HepG2 (cell line): ENCODE results near the gene SNAPIN. TPM values are rescaled to one million over a fixed set of nuclear protein-coding genes. Genes with fewer than 3 reads are reported as not detected.

ENCODE experiments used
- ATAC-seq: fragments of 200-7000 bp; cut with Tn5 transposase; 3 replicates; pipeline ENCODE4 v1.9.1; 2020; ENCODE audit warnings: mild to moderate bottlenecking, moderate library complexity
- BruUV-seq: library from RNA; stranded (reverse); fragments of 400-500 nt; replicated peaks from 2 replicates; lab custom pipeline; 2021; lab: Mats Ljungman, UMichigan
- CTCF ChIA-PET: fragments of 300-600 bp; formaldehyde crosslinking; extraction: SDS; loops from one replicate; lab custom pipeline; 2021; ENCODE audit warnings: low total read pairs, inconsistent platforms, low intra/inter-chr PET ratio; lab: Yijun Ruan, JAX
- POLR2A ChIA-PET: fragments of 350-600 bp; sonication (Branson Sonifier 250); formaldehyde crosslinking; loops from one replicate; lab custom pipeline; 2020; ENCODE audit warnings: antibody characterized with exemption, inconsistent platforms; lab: Yijun Ruan, JAX
- DNase-seq: peaks from one replicate; pipeline ENCODE4 v3.0.0-alpha.2; 2015; ENCODE audit warnings: low spot score
- FAIRE-seq: peaks from 3 replicates; lab custom pipeline; 2011; peaks lifted over from hg19 to GRCh38; lab: Jason Lieb, UNC
- H2AFZ ChIP-seq: one replicate; pipeline ENCODE4 v1.6.1; 2011; ENCODE audit warnings: low read length, inconsistent platforms
- H3K27ac ChIP-seq: fragments of 300-600 bp; 3 replicates; pipeline ENCODE4 v1.8.0; 2011; ENCODE audit warnings: mixed run types, mild to moderate bottlenecking, mixed read lengths, low read length, inconsistent platforms; ENCODE audit not compliant: insufficient read depth; ENCODE audit errors: extremely low read length
- H3K27me3 ChIP-seq, 2 experiments: fragments of 200-600 bp in 1 of 2; 2 replicates in 1 of 2; 3 replicates in 1 of 2; pipeline versions ENCODE4 v1.6.0 to v1.8.0; 2011; ENCODE audit warnings: low read length in 2 of 2, mild to moderate bottlenecking in 2 of 2, moderate library complexity in 2 of 2, inconsistent platforms in 1 of 2; ENCODE audit not compliant: insufficient read depth in 2 of 2, control insufficient read depth in 1 of 2
- H3K36me3 ChIP-seq, 2 experiments: fragments of 200-600 bp in 1 of 2; replicated peaks in 1 of 2; 2 replicates in 1 of 2; 3 replicates in 1 of 2; pipeline versions ENCODE4 v1.5.1 to v1.8.0; 2011; ENCODE audit warnings: low read length in 2 of 2, inconsistent platforms in 1 of 2; ENCODE audit not compliant: insufficient read depth in 2 of 2, control insufficient read depth in 1 of 2
- H3K4me1 ChIP-seq: 2 replicates; pipeline ENCODE4 v1.5.1; 2012; ENCODE audit warnings: low read length, inconsistent platforms; ENCODE audit not compliant: insufficient read depth
- H3K4me2 ChIP-seq: 2 replicates; pipeline ENCODE4 v1.6.0; 2011; ENCODE audit warnings: low read depth, low read length, inconsistent platforms
- H3K4me3 ChIP-seq, 3 experiments: fragments of 200-600 bp in 1 of 3; sonication (generic), shearing (Covaris generic) in 1 of 3; replicated peaks in 1 of 3; 2 replicates each; pipeline ENCODE4 v1.5.1; 2011 to 2016; ENCODE audit warnings: low read length in 3 of 3, inconsistent platforms in 2 of 3, low read depth in 2 of 3, mild to moderate bottlenecking in 2 of 3, control low read depth in 1 of 3, mixed read lengths in 1 of 3; ENCODE audit not compliant: insufficient read depth in 1 of 3
- H3K79me2 ChIP-seq: one replicate; pipeline ENCODE4 v1.6.1; 2011; ENCODE audit warnings: low read length, inconsistent platforms; ENCODE audit not compliant: insufficient read depth
- H3K9ac ChIP-seq: 2 replicates; pipeline ENCODE4 v1.6.0; 2011; ENCODE audit warnings: mild to moderate bottlenecking, low read depth, low read length, inconsistent platforms; ENCODE audit not compliant: insufficient read depth
- H3K9me3 ChIP-seq: 2 replicates; pipeline ENCODE4 v1.5.1; 2012; ENCODE audit warnings: mild to moderate bottlenecking, low read length
- H4K20me1 ChIP-seq: 2 replicates; pipeline ENCODE4 v1.6.0; 2011; ENCODE audit warnings: inconsistent platforms, mild to moderate bottlenecking, low read length, moderate library complexity; ENCODE audit not compliant: insufficient read depth
- ARID4A ChIP-seq: sonication (generic); formaldehyde crosslinking; IDR thresholded peaks from 2 replicates; pipeline ENCODE4 v1.5.0; 2020; ENCODE audit warnings: mild to moderate bottlenecking, missing genetic modification reagents, borderline replicate concordance
- ATF5 ChIP-seq: sonication (generic); formaldehyde crosslinking; IDR thresholded peaks from 2 replicates; pipeline ENCODE4 v1.4.0; 2020; ENCODE audit warnings: mild to moderate bottlenecking, low read depth, missing genetic modification reagents
- E2F1 ChIP-seq: sonication (generic); formaldehyde crosslinking; IDR thresholded peaks from 2 replicates; pipeline ENCODE4 v1.5.0; 2020; ENCODE audit warnings: missing genetic modification reagents
- STAT6 ChIP-seq: sonication (generic); formaldehyde crosslinking; IDR thresholded peaks from 2 replicates; pipeline ENCODE4 v1.4.0; 2020; ENCODE audit warnings: missing genetic modification reagents, mild to moderate bottlenecking, borderline replicate concordance
- YEATS2 ChIP-seq: sonication (generic); formaldehyde crosslinking; IDR thresholded peaks from 2 replicates; pipeline ENCODE4 v1.4.0; 2020; ENCODE audit warnings: missing genetic modification reagents, borderline replicate concordance
- ZFP82 ChIP-seq: sonication (generic); formaldehyde crosslinking; IDR thresholded peaks from 2 replicates; pipeline ENCODE4 v1.5.1; 2020; ENCODE audit warnings: mild to moderate bottlenecking, missing genetic modification reagents, borderline replicate concordance
- ZNF451 ChIP-seq: sonication (generic); formaldehyde crosslinking; IDR thresholded peaks from 2 replicates; pipeline ENCODE4 v1.5.0; 2020; ENCODE audit warnings: mild to moderate bottlenecking, missing genetic modification reagents
- ZXDC ChIP-seq: sonication (generic); formaldehyde crosslinking; IDR thresholded peaks from 2 replicates; pipeline ENCODE4 v1.5.0; 2020; ENCODE audit warnings: mild to moderate bottlenecking, missing genetic modification reagents
- ZZZ3 ChIP-seq: sonication (generic); formaldehyde crosslinking; IDR thresholded peaks from 2 replicates; pipeline ENCODE4 v1.4.0; 2020; ENCODE audit warnings: missing genetic modification reagents, mild to moderate bottlenecking, borderline replicate concordance
- whole genome bisulfite sequencing: methylation state at CpG from one replicate; pipeline ENCODE4 v1.1.6; 2017; ENCODE audit warnings: low lambda C conversion rate; 5-methylcytosine and 5-hydroxymethylcytosine counted together
- in situ Hi-C: cut with HindIII; loops from 2 replicates; pipeline ENCODE4 v1.10.0; 2017; ENCODE audit warnings: low pct_unique_long_range_greater_than_20kb; ENCODE audit not compliant: extremely low pct_ligation_motif_present
- intact Hi-C: fragments of 100-400 bp; cut with micrococcal nuclease; formaldehyde crosslinking; loops from one replicate; pipeline ENCODE4 v1.10.0; 2022; ENCODE audit not compliant: unreplicated experiment
- polyA plus RNA-seq, 8 experiments: library from polyadenylated mRNA; depleted of rRNA in 3 of 8; stranded (reverse) in 7 of 8; unstranded in 1 of 8; fragments of >200 nt; fragmentation: Illumina TruSeq in 4 of 8; extraction: Trizol in 4 of 8; gene quantifications; 2 replicates each; pipeline versions ENCODE4 v1.2.1 to v1.2.3, GENCODE V29; 2011 to 2016; ENCODE audit warnings: low read depth in 4 of 8, missing spikeins in 1 of 8, mixed read lengths in 1 of 8; ENCODE audit not compliant: insufficient read depth in 1 of 8
- total RNA-seq, 5 experiments: library from RNA; depleted of rRNA; stranded (reverse); fragments of >200 nt; fragmentation: Illumina TruSeq; extraction: Trizol; gene quantifications; 2 replicates each; pipeline ENCODE4 v1.2.3, GENCODE V29; 2016; ENCODE audit warnings: low read depth in 1 of 5

Gene SNAPIN
- total and polyA plus RNA-seq, 2 of the 13 experiments (the other 11 are each of a cell fraction or from before 2014, with no cell fraction given), result 23.9 to 25.7 TPM

GRCh38 chr1:153638261-153638660, 20.2 kb upstream of the SNAPIN start (continued):
- no peak for TF ChIP-seq ARID4A (CRISPR knock-in tag)

- in situ Hi-C loops, result no loop called here
- Histone ChIP-seq H3K9me3 (no peaks in the 10 kb centered on the region), H3K4me3 (no peak overlapping the region), H3K27me3 (no peaks in the 10 kb centered on the region), H3K4me2 (no peak overlapping the region), H3K36me3 (peaks cover 23 to 82% of the 10 kb centered on the region in 2 experiments), H3K27ac (no peak overlapping the region), H2AFZ (no peak overlapping the region), H3K9ac (no peak overlapping the region), H4K20me1 (peaks cover 13% of the 10 kb centered on the region), H3K4me1 (peaks cover 30% of the 10 kb centered on the region), H3K79me2 (peaks cover 34% of the 10 kb centered on the region)
- 94% methylated on average over 3 of the region's 3 CpGs for WGBS
- FAIRE-seq, result no peak
- no peak for ATAC-seq
- POLR2A ChIA-PET, result interaction anchor here (0.5 to 3.6 kb wide), 3 partner anchors 12 to 348 kb away, joined by 3 to 16 read pairs (median 3); partner anchors contain the start of genes S100A1 and S100A13
- CTCF ChIA-PET, result no interaction called here
- no TSS peak for BruUV-seq
- intact Hi-C loops, result no loop called here
- no peak for DNase-seq
- TF ChIP-seq ZXDC (CRISPR knock-in tag) (no peak), ZNF451 (CRISPR knock-in tag) (no peak), ZFP82 (no peak), ATF5 (CRISPR knock-in tag) (no peak), E2F1 (CRISPR knock-in tag) (no peak), STAT6 (CRISPR knock-in tag) (no peak), YEATS2 (CRISPR knock-in tag) (no peak), ZZZ3 (no peak)
Measured at GRCh38 chr1:153639280-153639679, 19.2 kb upstream of the SNAPIN start.
